ENCODE results near the gene SLC37A3.
"Not testable (repeated sequence)": the region's sequence is repeated elsewhere in the genome, so short reads cannot be mapped to it uniquely, and the experiment has no call there.

The SLC37A3 gene

DNA sequence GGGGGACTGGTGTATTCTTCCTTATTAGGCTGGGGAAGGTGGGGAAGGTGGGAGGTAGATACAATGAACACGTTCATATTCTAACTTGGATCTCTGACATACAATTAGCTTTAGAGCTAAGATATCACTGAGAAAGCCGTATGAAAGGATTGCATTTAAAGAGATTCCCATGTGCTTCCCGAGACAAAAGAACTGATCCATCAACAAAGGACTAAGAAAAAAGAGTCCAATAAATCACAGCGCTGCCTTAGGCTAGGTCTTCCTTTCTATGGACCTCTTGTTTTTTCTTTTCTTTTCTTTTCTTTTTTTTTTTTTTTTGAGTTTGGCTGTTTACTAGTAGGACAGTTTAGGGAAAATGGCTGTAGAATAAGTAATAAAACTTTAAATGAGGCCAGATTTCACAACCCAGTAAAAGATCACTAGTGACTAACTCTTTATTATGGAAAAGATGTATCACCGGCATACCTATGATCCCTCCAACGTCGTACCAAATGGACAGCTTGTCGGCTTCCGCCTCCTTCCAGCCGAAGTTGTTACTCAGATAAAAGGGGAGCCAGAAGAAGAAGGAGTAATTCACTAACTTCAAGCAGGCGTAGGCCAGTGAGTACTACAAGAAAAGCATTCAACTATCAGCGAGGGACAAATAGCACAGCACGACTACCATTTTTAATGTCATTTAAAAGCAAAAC lies 50.0 kb downstream of the SLC37A3 start:
- Histone ChIP-seq H3K9ac (ENCODE audit: low read depth, low read length) (no peak overlapping the region), H3K36me3 (ENCODE audit: insufficient read depth, low read length) (peaks cover 32% of the 10 kb centered on the region), H3K4me1 (ENCODE audit: insufficient read depth, low read length) (peaks cover 11% of the 10 kb centered on the region; the same call in 1 of the 2 replicates), H3K9me3 (ENCODE audit: control insufficient read depth, insufficient read depth, low read length) (no peaks in the 10 kb centered on the region)

DNA sequence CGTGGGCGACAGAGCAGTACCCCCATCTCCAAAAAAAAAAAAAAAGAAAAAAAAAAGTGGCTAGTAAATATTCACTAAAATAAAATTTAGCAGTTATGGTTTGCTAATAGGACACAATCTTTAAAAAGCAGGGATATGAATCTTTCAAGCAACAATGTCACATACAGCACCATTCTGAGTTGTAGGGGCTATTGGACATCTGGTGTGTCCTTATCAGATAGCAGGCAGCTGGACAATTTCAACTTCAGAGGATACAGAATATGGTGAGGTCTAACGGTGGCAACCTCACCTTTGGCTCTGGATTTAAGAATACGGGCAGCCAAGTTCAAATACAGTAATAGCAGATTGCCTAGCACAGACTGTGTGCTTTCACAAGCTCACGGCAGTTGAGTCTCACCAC lies 51.1 kb downstream of the SLC37A3 start:
- peaks cover 11% of the 10 kb centered on the region; the same call in 1 of the 2 replicates for H3K4me1 ChIP-seq (ENCODE audit: insufficient read depth, low read length)
- no peak overlapping the region for H3K9ac ChIP-seq (ENCODE audit: low read depth, low read length)
- peaks cover 35% of the 10 kb centered on the region for H3K36me3 ChIP-seq (ENCODE audit: insufficient read depth, low read length)
- H3K9me3 ChIP-seq (ENCODE audit: control insufficient read depth, insufficient read depth, low read length), result no peaks in the 10 kb centered on the region

DNA sequence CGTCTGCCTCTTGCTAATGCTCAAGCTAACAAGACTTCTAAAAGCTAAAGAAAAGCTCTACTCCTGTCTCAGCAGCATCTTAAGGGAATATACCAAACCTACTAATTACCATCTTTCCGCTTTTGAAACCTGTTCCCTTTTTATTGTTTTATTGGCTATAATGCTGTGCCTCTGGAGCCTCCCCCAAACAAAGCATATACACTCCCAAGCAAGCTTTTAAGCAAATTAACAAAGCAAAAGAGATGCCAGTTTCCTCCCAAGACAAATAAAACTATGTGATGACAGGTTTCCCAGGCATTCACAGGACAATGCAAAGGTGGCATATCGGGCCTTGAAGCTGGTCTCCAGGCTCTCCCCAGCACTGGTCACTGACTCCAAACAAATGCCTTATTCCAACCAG lies 52.9 kb downstream of the SLC37A3 start:
- Histone ChIP-seq H3K36me3 (ENCODE audit: insufficient read depth, low read length) (peaks cover 37% of the 10 kb centered on the region), H3K9ac (ENCODE audit: low read depth, low read length) (no peak overlapping the region), H3K4me1 (ENCODE audit: insufficient read depth, low read length) (peaks cover 11% of the 10 kb centered on the region; the same call in 1 of the 2 replicates), H3K9me3 (ENCODE audit: control insufficient read depth, insufficient read depth, low read length) (no peaks in the 10 kb centered on the region)

DNA sequence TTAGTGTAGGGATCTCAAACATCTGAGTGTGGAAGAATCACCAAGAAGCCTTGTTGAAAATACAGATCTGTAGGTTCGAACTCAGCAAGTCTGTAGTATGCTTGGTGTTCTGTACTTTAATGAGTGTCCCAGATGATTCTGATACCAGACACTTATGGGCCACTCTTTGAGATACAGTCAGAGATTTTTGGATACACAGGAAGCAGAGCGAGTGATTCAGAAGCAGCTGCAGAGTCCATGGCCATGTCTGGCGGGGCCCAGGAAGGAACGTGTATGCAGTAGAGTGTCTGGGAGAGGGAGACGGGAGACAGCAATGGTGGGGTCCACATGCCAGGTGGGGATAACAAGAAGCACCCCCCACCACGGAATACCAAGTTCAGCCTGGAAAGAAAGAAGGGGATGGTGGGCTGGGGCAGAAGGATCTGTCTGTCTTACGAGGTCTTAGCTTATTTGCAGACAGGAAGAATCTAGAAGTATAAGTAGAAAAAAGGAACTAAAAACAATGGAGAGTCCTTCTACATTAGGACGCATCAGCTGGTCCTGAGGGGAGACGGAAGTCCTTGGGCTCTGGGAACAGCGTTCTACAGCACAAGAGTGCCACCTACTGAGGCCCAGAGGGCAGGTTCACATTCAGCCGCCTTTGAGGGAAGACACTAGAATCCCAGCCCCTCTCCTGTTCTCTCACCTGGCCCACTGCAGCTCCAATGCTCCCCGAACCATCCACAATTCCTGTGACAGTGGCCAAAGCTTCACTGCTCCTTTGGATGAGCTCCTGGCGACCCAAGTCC lies 55.4 kb downstream of the SLC37A3 start:
- no peak overlapping the region for H3K9ac ChIP-seq (ENCODE audit: low read depth, low read length)
- peaks cover 4% of the 10 kb centered on the region; the same call in 1 of the 2 replicates for H3K4me1 ChIP-seq (ENCODE audit: insufficient read depth, low read length)
- no peaks in the 10 kb centered on the region for H3K9me3 ChIP-seq (ENCODE audit: control insufficient read depth, insufficient read depth, low read length)
- H3K36me3 ChIP-seq (ENCODE audit: insufficient read depth, low read length), result peaks cover 27% of the 10 kb centered on the region

DNA sequence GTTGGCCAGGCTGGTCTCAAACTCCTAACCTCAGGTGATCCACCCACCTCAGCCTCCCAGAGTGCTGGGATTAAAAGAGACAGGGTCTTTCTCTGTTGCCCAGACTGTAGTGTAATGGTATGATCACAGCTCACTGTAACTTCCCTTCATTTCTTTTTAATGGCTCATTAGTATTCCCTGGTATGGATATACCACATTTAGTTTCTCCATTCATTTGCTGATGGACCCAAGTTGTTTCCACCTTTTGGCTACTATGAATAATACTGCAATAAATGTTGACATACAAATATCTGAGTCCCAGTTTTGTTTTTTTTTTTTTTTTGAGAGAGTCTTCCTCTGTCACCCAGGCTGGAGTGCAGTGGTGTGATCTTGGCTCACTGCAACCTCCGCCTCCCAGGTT lies 59.4 kb downstream of the SLC37A3 start:
- H3K36me3 ChIP-seq (ENCODE audit: insufficient read depth, low read length), result peaks cover 23% of the 10 kb centered on the region
- not testable (repeated sequence) for H3K9ac ChIP-seq (ENCODE audit: low read depth, low read length); H3K4me1 ChIP-seq (ENCODE audit: insufficient read depth, low read length); H3K9me3 ChIP-seq (ENCODE audit: control insufficient read depth, insufficient read depth, low read length)

DNA sequence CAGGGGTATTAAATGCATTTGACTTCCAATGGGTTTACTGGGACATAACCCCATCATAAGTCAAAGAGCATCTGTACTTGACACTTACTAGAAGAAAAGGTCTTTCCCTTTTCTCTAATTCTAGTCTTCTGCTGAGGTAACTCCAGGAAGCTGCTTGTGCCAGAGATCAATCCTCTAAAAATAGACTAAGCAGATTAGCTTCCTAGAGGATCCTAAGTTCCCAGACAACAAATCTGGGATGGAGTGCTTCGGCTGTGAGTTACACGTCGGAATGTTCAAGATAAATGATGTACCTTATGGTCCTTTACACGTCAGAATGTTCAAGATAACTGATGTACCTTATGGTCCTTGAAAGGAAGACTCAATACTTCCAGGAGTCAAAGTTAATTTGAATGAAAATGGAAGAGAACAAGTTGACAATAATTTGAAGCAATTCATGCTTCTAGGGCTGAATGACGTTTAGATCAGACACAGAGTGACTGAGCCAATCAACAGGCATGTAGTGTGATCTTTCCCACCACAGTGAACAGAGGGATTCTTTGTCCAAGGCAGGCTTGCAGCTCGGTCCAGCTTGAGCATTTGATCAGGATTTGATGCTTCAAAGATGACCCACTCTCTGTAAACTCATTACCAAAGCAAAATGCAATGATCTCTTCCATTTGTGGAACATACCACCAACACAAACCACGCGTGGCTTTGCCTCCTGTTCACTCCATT lies 63.8 kb downstream of the SLC37A3 start:
- Histone ChIP-seq H3K9ac (ENCODE audit: low read depth, low read length) (no peak overlapping the region), H3K4me1 (ENCODE audit: insufficient read depth, low read length) (no peaks in the 10 kb centered on the region), H3K9me3 (ENCODE audit: control insufficient read depth, insufficient read depth, low read length) (no peaks in the 10 kb centered on the region), H3K36me3 (ENCODE audit: insufficient read depth, low read length) (peaks cover 11% of the 10 kb centered on the region)

DNA sequence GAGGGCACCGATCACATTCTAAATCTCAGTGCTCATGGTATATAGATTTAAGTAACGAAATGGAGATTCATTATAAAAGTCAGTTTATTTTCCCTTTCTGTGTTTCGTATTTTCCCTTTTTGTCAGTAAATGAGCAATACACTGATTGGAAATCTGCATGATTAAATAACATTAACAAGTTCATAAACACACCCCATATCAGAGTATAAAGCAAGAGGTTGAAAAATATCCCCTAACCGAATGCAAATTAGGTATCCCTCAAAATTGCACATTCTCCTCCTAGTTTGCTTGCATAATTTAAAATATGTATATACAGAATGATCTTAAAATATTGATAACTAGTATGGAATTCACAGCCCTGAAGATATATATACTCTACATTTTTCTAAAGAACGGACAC lies 64.6 kb downstream of the SLC37A3 start:
- H3K4me1 ChIP-seq (ENCODE audit: insufficient read depth, low read length), result no peaks in the 10 kb centered on the region
- no peaks in the 10 kb centered on the region for H3K9me3 ChIP-seq (ENCODE audit: control insufficient read depth, insufficient read depth, low read length)
- no peak overlapping the region for H3K9ac ChIP-seq (ENCODE audit: low read depth, low read length)
- H3K36me3 ChIP-seq (ENCODE audit: insufficient read depth, low read length), result peaks cover 11% of the 10 kb centered on the region

DNA sequence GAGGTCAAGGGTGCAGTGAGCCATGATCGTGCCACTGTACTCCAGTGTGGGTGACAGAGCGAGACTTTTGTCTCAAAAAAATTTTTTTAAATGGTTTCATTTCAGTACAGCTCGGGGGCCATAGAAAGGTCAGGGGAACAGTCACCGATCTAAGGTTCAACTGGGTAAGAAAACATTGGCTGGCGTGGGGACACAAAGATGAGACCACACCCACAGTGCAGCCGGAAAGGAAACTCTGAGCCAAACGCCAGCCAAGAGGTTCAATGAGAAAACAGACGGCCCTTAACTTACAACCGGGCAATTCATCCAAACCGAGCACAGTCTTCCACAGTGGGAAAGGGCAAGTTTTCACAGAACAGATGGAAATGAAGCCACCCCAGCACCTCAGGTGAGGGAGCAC lies 65.1 kb downstream of the SLC37A3 start:
- no peaks in the 10 kb centered on the region for H3K4me1 ChIP-seq (ENCODE audit: insufficient read depth, low read length)
- no peaks in the 10 kb centered on the region for H3K9me3 ChIP-seq (ENCODE audit: control insufficient read depth, insufficient read depth, low read length)
- H3K9ac ChIP-seq (ENCODE audit: low read depth, low read length), result no peak overlapping the region
- H3K36me3 ChIP-seq (ENCODE audit: insufficient read depth, low read length), result peaks cover 11% of the 10 kb centered on the region

DNA sequence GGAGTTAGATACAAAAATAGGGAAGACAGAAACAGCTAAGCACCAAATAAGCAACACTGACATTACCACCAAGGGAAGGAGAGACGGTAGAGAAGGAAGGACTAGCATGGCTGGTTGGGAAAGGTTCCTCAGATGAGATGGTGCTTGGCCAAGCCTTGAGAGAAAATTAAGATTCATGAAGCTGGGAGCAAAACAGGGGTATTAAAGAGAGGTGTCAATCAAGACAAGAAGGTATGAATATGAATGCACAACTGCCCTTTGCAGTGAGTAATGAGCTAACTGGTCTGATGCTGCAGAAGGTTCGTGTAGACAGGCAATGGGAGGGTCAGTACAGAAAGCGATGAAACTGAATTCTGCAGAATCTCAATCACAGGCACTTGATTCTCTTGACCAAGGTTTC lies 67.7 kb downstream of the SLC37A3 start:
- H3K4me1 ChIP-seq (ENCODE audit: insufficient read depth, low read length), result peaks cover 8% of the 10 kb centered on the region
- peaks cover 11% of the 10 kb centered on the region for H3K36me3 ChIP-seq (ENCODE audit: insufficient read depth, low read length)
- no peaks in the 10 kb centered on the region for H3K9me3 ChIP-seq (ENCODE audit: control insufficient read depth, insufficient read depth, low read length)
- H3K9ac ChIP-seq (ENCODE audit: low read depth, low read length), result no peak overlapping the region

DNA sequence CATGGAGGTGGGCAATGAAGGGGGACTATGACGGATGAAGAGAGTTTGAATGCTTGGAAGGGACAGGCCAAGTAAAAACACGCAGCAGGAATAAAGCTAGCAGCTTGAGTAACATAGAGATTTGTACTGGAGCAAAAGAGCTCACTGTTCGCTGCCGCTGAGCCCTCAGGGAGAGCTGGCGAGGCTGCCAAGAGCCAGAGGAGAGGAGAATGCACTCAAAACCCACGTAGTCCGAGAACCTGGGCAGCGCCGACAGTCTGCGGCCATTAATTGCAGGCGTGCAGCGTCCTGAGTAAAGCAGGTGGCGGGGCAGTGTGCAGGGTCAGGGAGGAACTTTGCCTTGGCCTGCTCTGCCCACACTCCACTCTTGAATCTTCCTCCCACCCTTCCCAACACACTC lies 68.2 kb downstream of the SLC37A3 start:
- Histone ChIP-seq H3K36me3 (ENCODE audit: insufficient read depth, low read length) (peaks cover 9% of the 10 kb centered on the region), H3K9me3 (ENCODE audit: control insufficient read depth, insufficient read depth, low read length) (no peaks in the 10 kb centered on the region), H3K4me1 (ENCODE audit: insufficient read depth, low read length) (peaks cover 8% of the 10 kb centered on the region), H3K9ac (ENCODE audit: low read depth, low read length) (no peak overlapping the region)

DNA sequence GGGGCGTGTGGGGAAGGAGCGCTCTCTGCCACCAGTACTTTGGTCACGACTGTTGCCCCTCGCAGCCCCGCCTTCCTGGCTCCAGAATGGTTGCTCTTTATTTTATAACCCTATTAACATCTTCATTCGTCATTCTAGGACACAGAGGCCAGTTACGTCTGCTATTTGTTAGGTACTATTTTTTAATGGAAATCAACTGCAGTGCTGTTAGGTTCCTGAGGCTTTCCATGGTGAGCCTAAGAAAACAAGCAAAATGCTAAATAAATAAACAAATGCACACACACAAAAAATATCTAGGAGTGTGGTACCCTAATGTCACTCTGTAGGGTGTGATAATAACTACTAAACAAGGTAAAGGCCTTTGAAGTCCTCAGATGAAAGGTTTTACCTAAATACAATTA lies 71.1 kb downstream of the SLC37A3 start:
- Histone ChIP-seq H3K36me3 (ENCODE audit: insufficient read depth, low read length) (no peaks in the 10 kb centered on the region), H3K9ac (ENCODE audit: low read depth, low read length) (no peak overlapping the region), H3K9me3 (ENCODE audit: control insufficient read depth, insufficient read depth, low read length) (no peaks in the 10 kb centered on the region), H3K4me1 (ENCODE audit: insufficient read depth, low read length) (peaks cover 22% of the 10 kb centered on the region)

DNA sequence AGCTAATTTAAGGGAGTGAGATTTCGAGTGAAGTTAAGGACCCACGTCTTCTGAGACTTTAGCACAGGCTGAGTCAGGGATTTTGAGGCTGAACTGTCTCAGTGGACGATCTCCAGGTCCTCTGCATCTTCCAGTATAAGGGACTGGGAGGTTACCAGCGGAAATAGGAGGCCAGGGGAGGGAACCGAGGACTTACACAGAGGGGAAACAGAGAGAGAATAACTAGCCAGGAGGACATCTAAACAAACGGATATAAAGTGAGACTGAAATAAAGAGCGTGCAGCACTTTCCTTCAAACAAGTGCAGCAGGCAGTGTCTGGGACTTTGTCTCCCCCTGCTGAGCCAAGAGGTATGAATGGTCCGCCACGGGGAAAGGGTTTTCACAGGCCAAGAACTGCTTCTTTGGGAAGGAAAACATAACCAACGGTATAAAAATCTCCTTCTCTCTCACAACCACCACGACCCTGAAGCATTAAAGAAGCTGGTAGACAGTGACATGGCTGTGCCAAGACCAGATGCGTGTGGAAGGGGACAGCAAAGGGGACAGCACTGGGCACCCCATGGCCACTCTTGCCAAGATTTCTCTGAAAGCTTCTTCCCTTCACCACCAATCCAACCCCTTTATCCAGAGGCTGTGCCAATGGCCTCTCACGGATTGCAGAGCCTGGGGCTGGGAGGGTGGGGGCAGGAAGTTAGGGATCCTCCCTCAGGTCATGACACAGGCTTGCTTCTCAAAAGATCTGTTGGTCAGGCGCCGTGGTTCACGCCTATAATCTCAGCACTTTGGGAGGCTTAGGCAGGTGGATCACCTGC lies 72.0 kb downstream of the SLC37A3 start:
- no peaks in the 10 kb centered on the region for H3K9me3 ChIP-seq (ENCODE audit: control insufficient read depth, insufficient read depth, low read length)
- H3K9ac ChIP-seq (ENCODE audit: low read depth, low read length), result peak overlapping the region; percentile 28
- no peaks in the 10 kb centered on the region for H3K36me3 ChIP-seq (ENCODE audit: insufficient read depth, low read length)
- H3K4me1 ChIP-seq (ENCODE audit: insufficient read depth, low read length), result peaks cover 26% of the 10 kb centered on the region

DNA sequence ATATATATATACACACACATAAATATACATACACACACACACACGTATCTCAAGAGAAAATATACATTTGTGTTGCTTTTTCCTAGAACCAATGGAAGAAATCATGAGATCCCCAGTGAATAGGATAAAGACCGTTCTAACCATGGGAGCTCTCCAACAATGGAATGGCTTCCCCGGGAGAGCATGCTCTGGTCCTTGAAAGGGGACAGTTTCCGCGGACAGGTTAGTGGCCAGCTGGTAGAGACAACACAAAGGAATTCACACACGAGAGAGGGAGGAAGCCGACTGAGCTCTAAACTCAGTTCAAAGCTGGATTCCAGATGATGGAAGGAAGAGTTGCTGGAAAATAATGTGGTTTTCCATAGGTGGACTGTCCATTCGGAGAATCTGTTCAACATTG lies 72.7 kb downstream of the SLC37A3 start:
- H3K4me1 ChIP-seq (ENCODE audit: insufficient read depth, low read length), result peaks cover 26% of the 10 kb centered on the region
- no peaks in the 10 kb centered on the region for H3K9me3 ChIP-seq (ENCODE audit: control insufficient read depth, insufficient read depth, low read length)
- no peaks in the 10 kb centered on the region for H3K36me3 ChIP-seq (ENCODE audit: insufficient read depth, low read length)
- H3K9ac ChIP-seq (ENCODE audit: low read depth, low read length), result no peak overlapping the region

DNA sequence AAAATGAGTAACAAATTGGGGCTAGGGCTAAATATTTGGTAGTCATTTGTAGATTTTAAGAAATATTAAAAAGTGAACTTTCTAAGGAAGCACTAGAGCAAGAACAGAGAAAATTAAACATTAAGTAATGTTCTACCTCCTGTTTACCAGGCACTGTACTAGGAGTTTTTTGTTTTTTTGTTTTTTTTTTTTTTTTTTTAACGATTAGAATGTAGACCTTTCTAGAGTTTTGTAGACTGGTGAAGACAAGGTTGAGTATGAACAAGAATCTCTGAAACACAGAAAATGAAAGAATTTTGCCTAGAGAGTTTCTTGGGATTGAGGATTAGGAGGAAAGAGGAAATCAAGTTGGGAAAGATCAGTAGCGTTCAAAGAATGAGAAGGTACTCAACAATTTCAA lies 73.6 kb downstream of the SLC37A3 start:
- no peak overlapping the region for H3K9ac ChIP-seq (ENCODE audit: low read depth, low read length)
- H3K9me3 ChIP-seq (ENCODE audit: control insufficient read depth, insufficient read depth, low read length), result no peaks in the 10 kb centered on the region
- no peaks in the 10 kb centered on the region for H3K36me3 ChIP-seq (ENCODE audit: insufficient read depth, low read length)
- peaks cover 26% of the 10 kb centered on the region for H3K4me1 ChIP-seq (ENCODE audit: insufficient read depth, low read length)

Measured in ES-I3 (cell line).